GM18526 (cell line): ENCODE data around the gene LRRC72.

ENCODE experiments used
- POLR2A ChIP-seq: IDR thresholded peaks from 3 replicates; pipeline ENCODE4 v1.6.1; 2011; ENCODE audit not compliant: insufficient read length; ENCODE audit errors: extremely low read depth

The LRRC72 gene

GRCh38 chr7:16589881-16590280 lies 63.3 kb downstream of the LRRC72 start:
- TF ChIP-seq POLR2A = no peak

- no peak for TF ChIP-seq POLR2A
Measured at GRCh38 chr7:16590424-16590823, 63.8 kb downstream of the LRRC72 start.

- TF ChIP-seq POLR2A = no peak
Measured at GRCh38 chr7:16592395-16592794, 65.8 kb downstream of the LRRC72 start.

GRCh38 chr7:16594061-16594460 lies 67.4 kb downstream of the LRRC72 start:
- TF ChIP-seq POLR2A = no peak

- no peak for TF ChIP-seq POLR2A
Measured at GRCh38 chr7:16594676-16595075, 68.1 kb downstream of the LRRC72 start.

GRCh38 chr7:16598015-16598414 lies 71.4 kb downstream of the LRRC72 start:
- TF ChIP-seq POLR2A = no peak

GRCh38 chr7:16599860-16600259 lies 73.2 kb downstream of the LRRC72 start:
- TF ChIP-seq POLR2A = no peak

- TF ChIP-seq POLR2A = no peak
Measured at GRCh38 chr7:16603633-16604032, 77.0 kb downstream of the LRRC72 start.

GRCh38 chr7:16604054-16604453 lies 77.4 kb downstream of the LRRC72 start:
- no peak for TF ChIP-seq POLR2A

- TF ChIP-seq POLR2A = no peak
Measured at GRCh38 chr7:16606704-16607103, 80.1 kb downstream of the LRRC72 start.

GRCh38 chr7:16609842-16610450 lies 83.3 kb downstream of the LRRC72 start:
- TF ChIP-seq POLR2A = no peak

- no peak for TF ChIP-seq POLR2A
Measured at GRCh38 chr7:16611711-16612110, 85.1 kb downstream of the LRRC72 start.

GRCh38 chr7:16615228-16615627 lies 88.6 kb downstream of the LRRC72 start:
- TF ChIP-seq POLR2A = no peak

GRCh38 chr7:16616122-16616521 lies 89.5 kb downstream of the LRRC72 start:
- TF ChIP-seq POLR2A = no peak

GRCh38 chr7:16616542-16616941 lies 89.9 kb downstream of the LRRC72 start:
- no peak for TF ChIP-seq POLR2A

- no peak for TF ChIP-seq POLR2A
Measured at GRCh38 chr7:16619979-16620408, 93.4 kb downstream of the LRRC72 start.

GRCh38 chr7:16626388-16626787 lies 99.8 kb downstream of the LRRC72 start:
- TF ChIP-seq POLR2A = no peak
